Measurements from ENCODE around the gene ORMDL3.

DNA sequence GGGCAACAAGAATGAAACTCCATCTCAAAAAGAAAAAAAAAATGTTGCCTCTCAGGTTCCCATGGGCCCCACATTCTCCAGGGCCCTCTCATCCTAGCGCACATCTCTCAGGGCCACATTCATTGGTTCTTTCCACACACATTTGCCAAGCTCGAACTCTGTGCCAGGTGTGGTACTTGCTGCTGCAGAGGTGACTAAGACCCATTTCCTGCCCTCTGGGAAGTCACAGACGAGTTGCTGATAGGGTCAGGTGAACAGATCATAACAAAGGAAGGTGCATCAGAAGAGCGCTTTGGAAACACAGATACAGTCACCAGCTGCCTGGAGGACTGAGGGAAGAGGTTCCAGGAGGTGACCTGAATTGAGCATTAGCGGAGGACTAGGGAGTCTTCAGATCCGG, 36.4 kb upstream of the ORMDL3 start:
- TF ChIP-seq POLR2AphosphoS5 (IDR thresholded peaks at IDR 0.05; ENCODE audit: borderline replicate concordance, low read depth, low read length) (no peak), EZH2 (IDR thresholded peaks at IDR 0.05) (no peak)
